GM23248 (cell line): Measurements from ENCODE around the gene UTP4. TPM values are rescaled to one million over a fixed set of nuclear protein-coding genes. Genes with fewer than 3 reads are reported as not detected.

Experiments used
- DNase-seq: peaks from one replicate; pipeline ENCODE4 v3.0.0-alpha.2; 2015
- H2AFZ ChIP-seq: fragments of 200-600 bp; sonication (generic); 2 replicates; pipeline ENCODE4 v1.6.1; 2016; ENCODE audit warnings: antibody characterized with exemption
- H3F3A ChIP-seq: fragments of 200-600 bp; sonication (generic); 2 replicates; pipeline ENCODE4 v1.6.1; 2016; ENCODE audit warnings: mild to moderate bottlenecking, antibody characterized with exemption, mixed run types; ENCODE audit not compliant: insufficient read depth
- H3K27ac ChIP-seq: fragments of 200-600 bp; sonication (generic); 2 replicates; pipeline ENCODE4 v1.5.1; 2016; ENCODE audit warnings: mild to moderate bottlenecking
- H3K27me3 ChIP-seq: fragments of 200-600 bp; sonication (generic); replicated peaks from 2 replicates; pipeline ENCODE4 v1.6.1; 2016; ENCODE audit warnings: mild to moderate bottlenecking; ENCODE audit not compliant: insufficient read depth
- H3K36me3 ChIP-seq: fragments of 200-600 bp; sonication (generic); 2 replicates; pipeline ENCODE4 v1.6.1; 2016; ENCODE audit warnings: low read depth, mild to moderate bottlenecking
- H3K4me1 ChIP-seq: fragments of 200-600 bp; sonication (generic); 2 replicates; pipeline ENCODE4 v1.6.1; 2016; ENCODE audit warnings: mild to moderate bottlenecking; ENCODE audit not compliant: insufficient read depth
- H3K4me2 ChIP-seq: fragments of 200-600 bp; sonication (generic); one replicate; pipeline ENCODE4 v1.6.1; 2016; ENCODE audit warnings: mild to moderate bottlenecking; ENCODE audit not compliant: unreplicated experiment
- H3K4me3 ChIP-seq: fragments of 200-600 bp; sonication (generic); 2 replicates; pipeline ENCODE4 v1.5.1; 2016; ENCODE audit warnings: mild to moderate bottlenecking
- H3K79me2 ChIP-seq: fragments of 200-600 bp; sonication (generic); 2 replicates; pipeline ENCODE4 v1.6.1; 2016; ENCODE audit warnings: mild to moderate bottlenecking; ENCODE audit not compliant: insufficient read depth
- H3K9ac ChIP-seq: fragments of 200-600 bp; sonication (generic); 2 replicates; pipeline ENCODE4 v1.6.1; 2016; ENCODE audit warnings: mild to moderate bottlenecking
- H3K9me2 ChIP-seq: fragments of 200-600 bp; sonication (generic); 2 replicates; pipeline ENCODE4 v1.6.1; 2016; ENCODE audit warnings: mixed run types, mild to moderate bottlenecking, moderate library complexity; ENCODE audit not compliant: insufficient read depth
- H3K9me3 ChIP-seq: fragments of 200-600 bp; sonication (generic); one replicate; pipeline ENCODE4 v1.6.1; 2017; ENCODE audit warnings: low read depth
- H4K20me1 ChIP-seq: fragments of 200-600 bp; sonication (generic); 2 replicates; pipeline ENCODE4 v1.6.0; 2016; ENCODE audit not compliant: insufficient read depth
- EZH2 ChIP-seq: fragments of 200-600 bp; sonication (generic); IDR thresholded peaks from 2 replicates; pipeline ENCODE4 v1.6.1; 2018; ENCODE audit warnings: antibody characterized with exemption, mild to moderate bottlenecking; ENCODE audit not compliant: insufficient read depth, poor library complexity, severe bottlenecking
- EZH2phosphoT487 ChIP-seq: fragments of 200-600 bp; sonication (generic); IDR thresholded peaks from 2 replicates; pipeline ENCODE4 v1.6.1; 2018; ENCODE audit warnings: antibody characterized with exemption, moderate library complexity, mild to moderate bottlenecking, low read depth; ENCODE audit not compliant: insufficient read depth
- WGBS, 2 experiments: methylation state at CpG; one replicate each; pipeline ENCODE4 v1.1.6; 2015 to 2017; ENCODE audit warnings: low lambda C conversion rate in 2 of 2, low coverage in 1 of 2; ENCODE audit errors: missing lambda C conversion rate in 2 of 2; 5-methylcytosine and 5-hydroxymethylcytosine counted together
- in situ Hi-C: fragments of 300-500 bp; cut with MboI; formaldehyde crosslinking; loops from 2 replicates; pipeline ENCODE4 v1.15.0; 2020
- polyA plus RNA-seq: library from polyadenylated mRNA; unstranded; fragments of >200 nt; fragmentation: Nextera tagmentation; extraction: Ambion mirVana; gene quantifications from 2 replicates; pipeline ENCODE4 v1.2.1, GENCODE V29; 2016
- total RNA-seq: library from RNA; depleted of rRNA; stranded (reverse); fragments of >200 nt; shearing (Covaris generic); gene quantifications from 2 replicates; pipeline ENCODE4 v1.2.3, GENCODE V29; 2014; rRNA removed

UTP4 gene
- 17.8 and 19.1 TPM in 2 replicates for total RNA-seq
- polyA plus RNA-seq = 54.8 and 55.8 TPM in 2 replicates

- H4K20me1 ChIP-seq = no peaks in the 10 kb centered on the region
- no peak for TF ChIP-seq EZH2
- TF ChIP-seq EZH2phosphoT487 = no peak
- DNase-seq = peak; percentile 95
Observed at GRCh38 chr16:69132424-69133252, at the start of gene UTP4, which contains the start of gene CHTF8. Gene UTP4, plus strand, starts transcription at chr16:69132649. Its CDS starts 811 bp downstream, at chr16:69133460. Gene CHTF8, minus strand, starts transcription at chr16:69132588. Its CDS starts 11,130 bp downstream, at chr16:69121458.

DNA sequence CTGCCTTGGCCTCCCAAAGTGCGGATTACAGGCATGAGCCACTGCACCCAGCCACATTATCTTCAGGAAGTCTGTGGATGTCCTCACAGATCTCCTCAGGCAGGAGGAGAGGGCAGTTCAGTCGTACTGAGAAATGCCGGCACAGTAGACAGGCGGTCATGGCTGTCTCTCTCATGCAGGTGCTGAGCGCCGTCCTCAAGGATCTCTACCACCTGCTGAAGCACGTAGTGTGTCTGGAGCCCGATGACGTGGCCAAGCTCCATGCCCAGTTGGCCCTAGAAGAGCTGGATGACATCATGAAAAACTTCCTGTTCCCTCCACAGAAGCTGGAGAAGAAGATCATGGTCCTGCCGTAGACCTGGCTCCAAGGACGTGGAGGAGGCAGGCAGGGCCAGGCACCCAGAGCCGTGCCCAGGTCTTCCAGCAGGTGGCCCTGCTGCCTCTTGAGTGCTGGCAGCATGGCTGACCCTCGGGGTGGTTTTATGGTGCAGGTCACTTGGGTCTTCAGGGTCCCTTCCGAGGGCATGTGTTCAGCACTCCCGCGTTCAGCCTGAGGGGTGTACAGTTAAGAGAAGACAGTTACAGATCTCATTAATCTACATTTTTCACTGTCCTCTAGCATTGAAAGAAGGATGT lies 49.0 kb upstream of the UTP4 start:
- in situ Hi-C loops = no loop called here
- WGBS, 2 experiments = 93% methylated on average over 14 to 16 of the region's 16 CpGs
- no peak overlapping the region for H3K9ac ChIP-seq

More at GRCh38 chr16:69132424-69133252, at the start of gene UTP4, which contains the start of gene CHTF8:
- no peaks in the 10 kb centered on the region for H3K9me3 ChIP-seq
- WGBS, 2 experiments = 0 to 1% methylated on average over 44 to 72 of the region's 78 CpGs
- H3K4me2 ChIP-seq = peak within 1 kb of the TSS; percentile 94
- H3K4me1 ChIP-seq = peaks cover 11% of the 10 kb centered on the region
- H3K79me2 ChIP-seq = peaks cover 96% of the 10 kb centered on the region
- H3K27me3 ChIP-seq = no peaks in the 10 kb centered on the region
- in situ Hi-C loops = no loop called here
- H2AFZ ChIP-seq = peak within 1 kb of the TSS; percentile 84
- peak within 1 kb of the TSS; percentile 98 for H3K4me3 ChIP-seq
- peak within 1 kb of the TSS; percentile 96 for H3K9ac ChIP-seq
- no peaks in the 10 kb centered on the region for H3K9me2 ChIP-seq
- peaks cover 7% of the 10 kb centered on the region for H3K36me3 ChIP-seq
- peaks cover 19% of the 10 kb centered on the region for H3F3A ChIP-seq
- H3K27ac ChIP-seq = peak within 1 kb of the TSS; percentile 58

DNA sequence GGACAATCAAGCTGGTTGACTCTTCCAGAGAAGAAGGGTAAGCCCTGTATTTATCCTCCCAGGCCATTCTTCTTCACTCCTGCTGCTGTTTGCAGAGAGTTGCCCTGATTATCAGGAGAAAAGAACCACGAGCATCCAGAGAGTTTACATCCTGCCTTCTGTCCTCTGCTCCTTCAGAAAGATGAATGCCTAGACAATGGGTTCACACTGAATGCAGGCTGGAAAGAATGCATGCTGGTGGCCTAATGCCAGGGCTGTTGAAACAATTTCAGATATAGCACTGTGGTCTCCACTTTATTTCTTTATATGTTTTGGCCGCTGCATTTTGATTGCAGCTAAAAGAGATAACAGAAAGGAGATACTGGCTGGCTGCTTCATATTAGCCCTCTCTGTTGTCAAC lies 48.2 kb upstream of the UTP4 start:
- H2AFZ ChIP-seq = no peak overlapping the region
- peaks cover 14% of the 10 kb centered on the region for H3K4me1 ChIP-seq
- no peaks in the 10 kb centered on the region for H3K27me3 ChIP-seq
- in situ Hi-C loops = no loop called here
- no peak for TF ChIP-seq EZH2
- no peak for TF ChIP-seq EZH2phosphoT487
- no peak overlapping the region for H3K4me2 ChIP-seq
- H3K9me2 ChIP-seq = no peaks in the 10 kb centered on the region
- DNase-seq = peak; percentile 60
- WGBS, 2 experiments = 83 to 91% methylated on average over 2 of the region's 2 CpGs
- no peak overlapping the region for H3K9ac ChIP-seq
- no peaks in the 10 kb centered on the region for H4K20me1 ChIP-seq
- no peaks in the 10 kb centered on the region for H3K79me2 ChIP-seq
- H3K36me3 ChIP-seq = no peaks in the 10 kb centered on the region
- no peak overlapping the region for H3K27ac ChIP-seq
- no peaks in the 10 kb centered on the region for H3K9me3 ChIP-seq
- H3F3A ChIP-seq = no peaks in the 10 kb centered on the region
- H3K4me3 ChIP-seq = no peak overlapping the region

More for the DNA sequence above, 49.0 kb upstream of the UTP4 start:
- Histone ChIP-seq H3K9me3 (no peaks in the 10 kb centered on the region), H3K27me3 (no peaks in the 10 kb centered on the region), H3K27ac (no peak overlapping the region), H3K9me2 (no peaks in the 10 kb centered on the region), H2AFZ (no peak overlapping the region), H4K20me1 (no peaks in the 10 kb centered on the region), H3K36me3 (no peaks in the 10 kb centered on the region), H3K79me2 (no peaks in the 10 kb centered on the region), H3K4me1 (peaks cover 14% of the 10 kb centered on the region), H3K4me3 (no peak overlapping the region), H3F3A (no peaks in the 10 kb centered on the region), H3K4me2 (no peak overlapping the region)
- DNase-seq = no peak
- TF ChIP-seq EZH2phosphoT487 = no peak
- no peak for TF ChIP-seq EZH2

GRCh38 chr16:69085032-69085695 lies 47.3 kb upstream of the UTP4 start:
- H4K20me1 ChIP-seq = no peaks in the 10 kb centered on the region
- DNase-seq = no peak
- H3K9me3 ChIP-seq = no peaks in the 10 kb centered on the region
- no peak overlapping the region for H2AFZ ChIP-seq
- no peak overlapping the region for H3K9ac ChIP-seq
- H3K9me2 ChIP-seq = no peaks in the 10 kb centered on the region
- peaks cover 14% of the 10 kb centered on the region for H3K4me1 ChIP-seq
- H3F3A ChIP-seq = no peaks in the 10 kb centered on the region
- H3K27me3 ChIP-seq = no peaks in the 10 kb centered on the region
- H3K36me3 ChIP-seq = no peaks in the 10 kb centered on the region
- in situ Hi-C loops = no loop called here
- 83 to 87% methylated on average over 5 of the region's 5 CpGs for WGBS, 2 experiments
- TF ChIP-seq EZH2phosphoT487 (no peak), EZH2 (no peak)
- no peak overlapping the region for H3K4me2 ChIP-seq
- no peak overlapping the region for H3K27ac ChIP-seq
- H3K79me2 ChIP-seq = no peaks in the 10 kb centered on the region
- no peak overlapping the region for H3K4me3 ChIP-seq
